HG03196 (cell line): Measurements from ENCODE around the gene C12orf57.

Experiments used
- ATAC-seq: cut with Tn5 transposase; IDR thresholded peaks from one replicate; pipeline ENCODE4 v1.9.1; 2021; ENCODE audit not compliant: unreplicated experiment

C12orf57 gene

DNA sequence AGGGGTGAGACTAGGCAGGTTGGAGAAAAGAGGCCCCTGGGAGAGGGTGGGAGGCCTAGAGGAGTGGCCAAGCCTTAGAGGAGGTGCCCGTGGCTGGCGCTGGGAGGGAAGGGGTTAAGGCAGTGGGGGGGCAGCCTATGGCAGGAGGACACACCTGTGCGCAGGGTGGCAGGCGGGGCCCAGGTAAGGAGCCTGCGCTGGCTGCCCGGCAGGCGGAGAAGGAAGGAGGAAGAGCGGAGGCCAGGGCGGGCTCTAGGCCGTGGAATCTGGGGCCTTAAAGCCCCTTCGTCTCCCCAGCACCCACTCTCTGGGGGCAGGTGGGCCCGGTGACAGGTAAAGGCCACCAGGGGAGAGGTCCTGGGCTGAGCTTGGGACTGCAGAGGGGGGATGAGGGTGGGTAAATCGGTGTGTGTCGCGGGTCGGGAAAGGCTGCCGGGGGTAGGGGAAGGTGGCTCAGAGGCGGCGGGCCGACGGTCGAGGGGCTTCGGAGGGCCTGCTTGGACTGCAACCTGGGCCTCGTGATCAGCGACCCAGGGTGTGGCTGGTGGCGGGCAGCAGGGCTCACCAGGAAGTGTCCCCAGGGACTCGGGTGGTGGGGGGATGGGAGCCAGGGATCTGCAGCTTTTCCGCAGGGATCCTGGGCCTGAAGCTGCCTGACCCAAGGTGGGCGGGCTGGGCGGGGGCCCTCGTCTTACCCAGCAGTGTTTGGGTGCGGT, 19.4 kb downstream of the C12orf57 start:
- no peak for ATAC-seq

DNA sequence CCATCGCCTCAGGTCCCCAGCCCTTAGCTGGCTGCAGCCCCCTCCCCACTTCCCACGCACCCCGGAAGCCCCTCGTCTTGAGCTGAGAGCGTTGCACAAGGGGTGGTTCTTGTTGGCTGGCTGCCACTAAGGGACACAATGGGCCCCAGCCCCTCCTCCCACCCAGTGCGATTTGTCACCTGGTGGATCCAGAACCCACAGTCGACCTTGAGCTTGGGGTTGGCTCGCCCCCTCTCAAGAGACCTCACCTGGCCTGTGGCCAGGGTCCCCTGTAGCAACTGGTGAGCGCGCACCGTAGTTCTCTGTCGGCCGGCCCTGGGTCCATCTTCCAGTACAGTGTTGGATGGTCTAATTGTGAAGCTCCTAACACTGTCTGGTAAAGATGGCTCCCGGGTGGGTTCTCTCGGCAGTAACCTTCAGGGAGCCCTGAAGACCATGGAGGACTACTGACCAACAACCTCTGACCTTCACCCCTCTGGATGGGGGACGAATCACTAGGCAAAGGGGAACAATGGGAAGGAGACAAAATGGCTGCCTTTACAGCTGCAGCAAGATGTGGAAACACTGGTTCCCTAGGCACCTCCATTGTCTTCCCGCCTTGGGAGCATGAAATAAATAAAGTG, 20.1 kb downstream of the C12orf57 start:
- no peak for ATAC-seq

DNA sequence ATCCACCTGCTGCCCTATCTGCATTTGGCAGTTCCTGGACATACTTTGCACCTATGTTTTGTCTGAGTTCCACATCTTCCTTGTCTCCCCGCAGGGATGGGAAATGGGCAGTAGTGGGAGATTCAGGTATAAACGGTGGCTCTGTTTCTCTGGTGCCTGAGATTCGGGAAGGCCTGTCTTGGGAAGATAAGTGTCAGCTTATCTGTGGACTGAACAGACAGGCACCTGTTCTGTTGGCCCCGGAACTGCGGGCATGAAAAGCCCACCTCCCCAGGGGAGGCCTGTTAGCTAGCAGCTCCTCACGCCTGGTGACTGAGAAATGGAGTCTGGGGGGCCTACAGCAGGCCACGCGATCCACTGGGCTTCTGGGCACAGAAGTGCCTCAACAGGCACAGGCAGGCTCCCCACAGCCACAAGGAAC, 20.8 kb downstream of the C12orf57 start:
- ATAC-seq: no peak

DNA sequence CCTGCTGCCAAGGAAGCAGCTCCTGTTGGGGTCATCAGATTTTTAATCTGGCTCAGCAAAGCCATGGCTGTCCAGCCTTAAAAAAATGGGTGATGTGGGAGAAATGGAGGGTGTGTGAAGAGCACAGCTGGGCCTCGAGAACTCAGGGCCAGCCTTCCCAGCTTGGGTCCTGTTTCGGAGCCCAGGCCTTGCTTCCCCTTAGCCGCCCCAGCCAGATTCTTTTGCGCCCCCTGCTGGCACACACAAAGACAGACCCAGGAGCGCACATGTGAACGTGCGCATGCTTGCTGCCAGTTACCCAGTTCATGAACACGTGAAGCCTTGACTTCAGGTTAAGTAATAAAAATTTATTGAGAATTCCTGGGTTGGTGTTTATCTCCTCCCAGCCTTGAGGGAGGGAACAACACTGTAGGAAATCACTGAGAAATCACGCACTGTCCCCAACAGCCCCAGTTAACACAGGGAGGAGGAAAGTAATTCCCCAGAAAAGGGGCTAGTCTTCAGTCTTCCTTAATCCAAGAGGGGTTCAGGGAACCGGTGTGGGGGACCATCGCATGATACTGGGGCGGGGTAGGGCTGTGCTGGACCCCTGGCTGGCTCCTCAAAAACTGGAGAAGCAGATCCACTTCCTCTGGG, 21.3 kb downstream of the C12orf57 start:
- ATAC-seq: no peak

DNA sequence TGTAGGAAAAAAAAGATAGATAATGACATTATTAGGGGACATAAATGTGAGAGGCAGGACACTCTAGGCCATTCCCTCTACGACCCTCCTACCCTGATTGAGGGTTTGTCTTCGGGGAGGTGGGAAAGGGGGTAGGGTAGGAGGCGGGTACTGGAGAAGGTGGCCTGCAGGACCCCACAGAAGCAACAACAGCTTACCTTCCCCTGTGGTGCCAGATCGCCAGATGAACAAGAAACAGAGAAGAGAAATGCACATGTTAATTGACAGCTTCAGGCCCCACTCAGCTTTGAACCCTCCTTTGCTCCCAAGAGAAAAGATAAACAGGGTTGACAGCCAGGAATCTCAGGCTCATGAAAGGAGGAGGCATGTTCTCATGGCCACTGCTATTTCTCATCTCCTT, 21.9 kb downstream of the C12orf57 start:
- ATAC-seq: no peak

DNA sequence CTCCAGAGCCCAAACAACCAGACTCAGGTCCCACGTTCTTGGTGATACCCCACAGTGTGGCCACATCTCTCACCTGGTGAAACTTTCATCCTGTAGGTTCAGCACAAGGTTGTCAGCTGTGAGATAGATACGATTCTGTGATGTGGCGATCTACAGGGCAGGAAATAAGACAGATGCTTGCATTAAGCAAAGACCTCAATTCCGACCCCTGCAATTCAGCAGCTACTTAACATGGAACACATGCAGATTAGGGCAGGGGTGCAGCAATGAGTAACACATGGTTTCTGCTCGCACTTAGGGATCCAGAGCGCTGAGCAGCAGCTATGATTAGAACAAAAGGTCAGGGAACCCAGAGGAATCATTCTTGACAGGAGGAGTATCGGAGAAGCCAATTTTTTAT, 22.5 kb downstream of the C12orf57 start:
- ATAC-seq: no peak

DNA sequence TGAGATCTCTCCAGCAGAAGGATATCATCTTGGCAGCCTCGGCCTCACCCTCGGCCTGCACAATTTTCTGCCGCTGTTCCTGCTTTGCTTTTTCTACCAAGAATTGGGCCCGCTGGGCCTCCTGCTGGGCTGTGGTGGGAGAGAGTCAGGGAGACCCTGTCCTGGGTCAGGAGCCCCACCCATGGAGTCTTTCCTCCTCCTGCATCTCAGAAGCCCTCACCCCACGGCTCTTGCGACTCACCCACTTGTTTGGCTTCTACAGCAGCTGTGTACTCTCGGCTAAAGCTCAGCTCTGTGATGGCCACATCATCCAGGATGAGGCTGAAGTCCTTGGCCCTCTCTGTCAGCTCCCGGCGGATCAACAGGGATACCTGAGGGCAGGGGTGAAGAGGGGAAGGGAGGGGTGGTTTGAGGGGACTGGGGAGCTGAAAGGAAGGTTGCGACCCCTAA, 23.9 kb downstream of the C12orf57 start:
- ATAC-seq: no peak

DNA sequence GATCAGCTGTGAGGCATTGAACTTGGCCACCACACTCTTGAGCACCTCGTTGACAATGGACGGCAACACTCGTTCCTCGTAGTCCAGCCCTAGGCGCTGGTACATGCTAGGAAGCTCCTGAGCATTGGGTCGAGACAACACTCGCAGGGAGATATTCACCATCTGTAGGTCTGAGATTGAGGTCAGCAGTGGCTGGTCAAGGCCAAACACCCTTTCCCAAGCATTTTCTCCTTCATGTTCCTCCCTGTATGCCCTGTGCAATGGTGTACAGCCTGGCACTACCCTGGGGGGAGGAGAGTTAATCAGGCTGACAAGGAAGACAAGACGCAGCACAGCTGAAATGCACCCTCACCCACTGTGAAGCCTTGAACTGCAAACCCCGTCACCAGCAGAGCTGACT, 24.6 kb downstream of the C12orf57 start:
- no peak for ATAC-seq

DNA sequence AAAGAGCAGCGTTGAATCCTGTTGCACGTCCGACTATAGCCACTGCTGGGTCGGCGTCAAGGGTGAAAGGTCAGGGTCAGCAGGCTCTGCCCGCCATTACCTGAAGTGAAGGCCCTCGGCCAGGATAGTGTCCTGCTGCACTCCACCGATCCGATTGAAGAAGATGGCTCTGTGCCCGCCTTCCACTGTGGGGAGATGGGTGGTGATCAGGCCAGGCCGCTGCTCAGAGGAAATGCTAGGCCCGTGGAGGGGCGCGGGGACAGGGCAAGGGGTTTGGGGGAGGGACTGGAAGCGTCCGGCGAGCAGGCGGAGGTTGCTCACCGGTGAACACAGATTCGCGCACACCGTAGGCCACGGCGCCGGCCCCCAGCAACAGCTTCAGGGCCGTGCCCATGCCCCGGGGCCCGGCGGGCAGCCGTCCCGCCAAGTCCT, 26.3 kb downstream of the C12orf57 start:
- peak; percentile 20 for ATAC-seq

DNA sequence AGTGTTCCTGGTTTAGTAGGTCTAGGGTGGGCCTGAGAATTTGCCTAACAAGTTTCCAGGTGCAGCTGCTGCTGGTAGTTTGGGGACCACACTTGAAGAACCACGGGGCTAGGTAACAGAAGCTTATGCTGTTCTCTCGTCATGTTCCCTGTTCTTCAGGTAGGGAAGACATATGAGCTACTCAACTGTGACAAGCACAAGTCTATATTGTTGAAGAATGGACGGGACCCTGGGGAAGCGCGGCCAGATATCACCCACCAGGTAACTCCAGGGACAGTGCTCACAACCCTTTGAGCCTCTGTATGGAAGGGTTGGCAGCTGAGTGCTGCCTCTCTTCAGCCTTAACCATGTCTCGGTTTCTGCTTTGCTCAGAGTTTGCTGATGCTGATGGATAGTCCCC, 30.4 kb downstream of the C12orf57 start:
- ATAC-seq: no peak

DNA sequence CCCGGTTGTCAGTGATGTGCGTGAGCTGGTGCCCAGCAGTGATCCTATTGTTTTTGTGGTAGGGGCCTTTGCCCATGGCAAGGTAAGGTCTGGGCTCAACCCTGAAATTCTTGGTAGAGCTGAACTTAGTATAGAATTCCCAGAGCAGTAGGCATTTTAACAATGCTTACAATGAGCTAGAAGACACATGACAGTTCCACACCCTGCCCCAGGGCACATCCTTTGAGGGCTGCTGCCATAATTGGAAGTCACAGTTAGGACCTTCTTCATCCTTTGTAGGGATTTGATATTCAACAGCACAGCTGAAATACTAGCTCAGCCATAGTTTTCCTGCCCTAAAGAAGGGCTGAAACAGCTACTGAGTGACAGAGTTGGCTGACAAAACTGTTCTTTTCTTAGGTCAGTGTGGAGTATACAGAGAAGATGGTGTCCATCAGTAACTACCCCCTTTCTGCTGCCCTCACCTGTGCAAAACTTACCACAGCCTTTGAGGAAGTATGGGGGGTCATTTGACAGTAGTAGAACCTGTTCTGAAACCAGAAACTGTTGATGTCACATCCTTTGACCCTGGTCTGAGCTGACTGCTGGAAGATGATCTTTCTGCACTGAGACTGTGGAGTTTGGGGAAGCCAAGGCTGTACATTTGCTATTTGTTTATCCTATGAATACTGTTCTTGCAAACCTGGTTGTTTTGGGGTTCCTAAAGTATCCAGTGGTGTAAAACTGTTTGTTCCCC, 31.6 kb downstream of the C12orf57 start:
- no peak for ATAC-seq

DNA sequence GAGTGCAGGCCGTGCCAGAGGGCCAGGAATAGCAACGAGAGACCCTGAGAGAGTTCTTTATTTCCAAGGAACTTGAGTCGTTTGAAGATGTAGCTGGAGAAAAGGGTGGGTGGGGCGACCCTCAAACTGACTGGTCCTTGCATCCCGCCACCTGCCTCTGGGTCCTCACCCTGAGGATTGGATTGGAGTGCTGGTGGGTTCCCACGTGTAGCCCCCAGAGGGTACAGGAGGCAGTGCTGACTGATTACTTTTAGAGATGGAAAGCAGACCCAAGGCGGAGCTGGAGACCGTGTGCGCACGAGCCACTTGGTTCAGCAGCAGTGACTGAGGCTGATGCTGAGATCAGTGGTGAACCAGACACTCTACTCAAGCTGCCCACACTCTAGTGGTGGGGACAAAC, 33.8 kb downstream of the C12orf57 start:
- ATAC-seq: no peak

DNA sequence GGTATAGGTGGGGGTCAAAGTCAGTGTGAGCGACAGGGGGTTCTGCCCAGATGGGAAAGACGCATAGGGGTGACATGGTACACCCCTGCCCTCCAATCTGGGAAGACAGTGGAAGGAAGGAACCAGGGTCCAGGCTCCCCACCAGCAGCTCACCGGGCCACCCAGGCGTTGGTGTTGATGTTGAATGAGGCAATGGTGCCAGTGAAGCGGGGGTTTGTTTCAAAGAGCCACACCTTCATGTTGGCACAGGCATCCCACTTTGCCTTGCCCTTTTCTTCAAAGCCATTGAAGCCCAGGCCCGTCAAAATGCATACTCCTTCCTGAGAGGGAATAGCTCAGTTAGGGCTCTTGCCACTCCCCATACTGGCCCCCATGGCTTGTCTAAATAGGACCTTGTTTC, 34.4 kb downstream of the C12orf57 start:
- ATAC-seq: no peak

DNA sequence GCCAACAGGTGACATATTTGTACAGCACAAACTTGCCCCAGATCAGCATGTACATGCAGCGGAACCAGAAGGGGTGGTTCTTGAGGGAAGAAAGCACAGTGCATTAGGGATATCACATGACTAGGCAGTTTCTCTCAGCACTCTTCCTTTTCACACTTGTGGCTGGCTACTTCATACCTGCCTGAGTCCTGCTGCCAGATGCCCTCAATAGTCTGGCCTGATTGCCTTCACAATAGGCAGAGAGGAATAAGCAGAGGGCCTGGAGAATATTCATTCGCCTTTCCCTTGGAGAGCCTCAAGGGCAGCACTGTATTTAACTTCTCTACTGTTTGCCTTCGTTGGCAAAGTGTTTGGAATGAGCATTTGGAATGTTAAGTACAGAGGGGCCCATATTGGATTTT, 34.8 kb downstream of the C12orf57 start:
- no peak for ATAC-seq

DNA sequence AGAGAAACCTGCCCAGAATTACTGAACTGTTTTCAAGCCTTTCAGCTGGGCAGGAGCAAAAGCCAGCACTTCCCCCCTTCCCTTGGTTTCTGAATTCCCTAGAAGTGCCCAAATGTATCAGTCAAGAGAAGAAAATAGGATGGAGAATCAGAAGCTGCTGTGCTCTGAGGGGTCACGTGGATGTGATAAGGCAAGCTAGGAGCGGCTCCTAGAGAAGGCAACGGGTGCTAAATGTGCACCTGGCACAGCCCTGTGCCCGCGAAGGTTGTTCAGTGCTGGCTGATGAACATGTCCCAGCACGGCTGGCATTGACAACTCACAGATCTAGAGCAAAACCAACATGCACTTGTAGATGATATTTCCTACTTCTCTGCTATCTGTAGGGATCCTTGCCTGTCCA, 35.2 kb downstream of the C12orf57 start:
- ATAC-seq: no peak

DNA sequence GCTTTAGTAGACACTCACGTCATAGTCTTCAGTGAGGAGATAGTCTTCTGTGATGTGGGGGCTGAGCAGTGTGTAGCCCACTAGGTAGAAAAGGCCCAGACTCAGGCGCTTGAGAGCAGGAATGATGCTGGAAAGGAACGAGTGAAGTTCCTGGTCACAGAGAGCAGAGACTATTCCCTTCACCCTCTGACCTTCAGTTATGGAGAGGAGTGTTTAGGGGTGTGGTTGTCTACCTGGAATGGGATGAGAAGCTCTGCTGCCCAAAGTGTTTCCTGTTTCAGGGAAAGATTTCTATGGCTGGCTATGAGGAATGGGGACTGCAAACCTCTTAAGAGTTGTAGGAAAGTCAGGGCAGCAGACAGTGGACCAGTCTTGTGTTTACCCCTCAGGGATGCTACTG, 35.6 kb downstream of the C12orf57 start:
- ATAC-seq: no peak

DNA sequence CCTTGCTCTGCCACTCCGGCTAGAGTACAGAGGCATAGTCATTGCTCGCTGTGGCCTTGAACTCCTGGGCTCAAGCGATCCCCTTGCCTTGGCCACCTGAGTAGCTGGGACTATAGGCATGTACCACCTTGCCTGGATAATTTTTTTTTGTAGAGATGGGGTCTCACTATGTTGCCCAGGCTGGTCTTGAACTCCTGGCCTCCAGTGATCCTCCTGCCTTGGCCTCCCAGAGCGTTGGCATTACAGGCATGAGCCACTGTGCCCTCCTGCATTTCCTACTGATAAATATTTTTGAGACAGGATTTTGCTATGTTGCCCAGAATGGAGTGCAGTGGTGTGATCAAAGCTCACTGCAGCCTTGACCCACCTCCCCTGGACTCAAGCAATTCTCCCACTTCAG, 36.3 kb downstream of the C12orf57 start:
- ATAC-seq: no peak

DNA sequence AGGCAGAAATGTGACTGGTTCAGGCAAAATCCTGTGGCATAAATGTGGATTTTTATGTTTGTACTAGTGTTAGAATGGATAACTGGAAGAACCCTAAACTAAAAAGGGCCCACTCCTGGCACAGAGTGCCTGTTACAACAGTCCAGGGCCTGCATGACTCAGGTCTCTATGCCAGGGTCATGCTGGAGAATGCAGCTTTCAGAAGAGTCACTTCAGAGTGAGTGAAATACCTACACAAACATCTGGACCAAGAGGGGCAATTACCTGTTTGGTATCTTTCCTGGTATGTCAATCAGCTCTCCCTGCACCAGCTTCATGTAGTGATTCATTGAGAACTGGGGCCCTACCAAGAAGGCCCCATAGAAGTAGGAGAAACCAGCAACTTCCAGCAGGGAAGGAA, 36.9 kb downstream of the C12orf57 start:
- ATAC-seq: no peak

DNA sequence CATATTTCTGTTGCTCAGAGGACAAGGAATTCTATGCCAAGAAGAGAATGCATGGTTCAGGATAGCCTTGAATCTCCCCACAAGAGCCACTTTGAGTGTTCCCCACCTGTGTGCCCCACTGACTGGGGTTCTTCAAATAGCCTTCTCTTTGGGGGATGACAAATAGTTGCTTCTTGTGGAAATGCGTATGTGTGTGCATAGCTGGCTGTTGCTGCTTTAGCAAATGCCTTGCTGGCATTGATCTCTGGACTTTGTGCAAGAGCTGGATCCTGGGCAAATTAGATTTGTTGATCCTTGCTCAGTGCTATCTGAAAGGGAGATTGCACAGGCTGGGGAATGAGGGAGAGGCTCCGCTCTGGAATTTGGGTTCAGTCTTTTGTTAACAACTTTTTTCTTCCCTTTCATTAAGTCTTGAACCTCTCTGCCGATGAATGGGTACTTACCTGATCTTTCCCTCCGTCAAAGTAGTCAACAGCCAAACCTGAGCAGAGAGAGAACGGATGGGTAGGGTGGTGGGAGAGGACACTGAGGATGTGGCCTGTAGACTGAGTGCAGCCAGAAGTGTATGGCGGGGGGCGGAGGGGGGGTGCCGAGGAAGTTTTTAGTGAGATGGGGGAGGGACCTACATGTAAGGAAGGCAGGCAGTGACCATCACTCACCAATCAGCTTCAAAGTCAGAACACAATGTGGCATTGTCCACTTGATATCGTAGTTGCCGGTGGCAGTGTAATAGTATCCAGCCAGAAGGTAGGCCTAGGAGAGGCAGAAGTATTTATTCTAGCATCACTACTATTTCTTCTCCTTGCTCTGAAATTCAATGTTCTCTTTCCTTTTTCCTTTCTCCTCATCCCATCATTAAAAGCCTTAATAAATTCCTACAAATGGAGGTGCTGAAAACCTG, 37.6 kb downstream of the C12orf57 start:
- ATAC-seq: no peak

DNA sequence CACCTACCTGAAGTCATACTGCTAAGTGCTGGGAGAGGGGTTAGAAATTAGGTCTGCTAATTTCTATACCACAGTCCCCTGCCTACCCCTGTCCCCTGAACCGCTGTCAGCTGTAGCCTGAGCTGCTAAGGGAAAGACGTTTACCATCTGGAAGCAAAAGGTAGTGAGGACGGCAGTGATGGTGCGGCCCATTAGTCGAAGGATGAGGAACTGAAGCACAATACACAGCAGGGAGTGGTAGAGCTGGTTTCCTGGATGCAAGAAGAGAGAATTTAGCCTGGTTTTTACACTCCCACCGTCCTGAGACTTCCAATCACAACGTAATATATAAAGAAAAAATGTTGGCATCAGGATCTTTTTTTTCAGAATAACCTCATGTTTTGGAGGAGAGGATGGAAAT, 38.7 kb downstream of the C12orf57 start:
- no peak for ATAC-seq
